RWPE2 (cell line): ENCODE data around the gene ZNF384.

Experiments used
- ATAC-seq: fragments of 200-7000 bp; cut with Tn5 transposase; 3 replicates; pipeline ENCODE4 v1.9.1; 2021; ENCODE audit warnings: low read depth
- DNase-seq: peaks from one replicate; pipeline ENCODE4 v3.0.0-alpha.2; 2020; ENCODE audit warnings: low spot score
- H3K27ac ChIP-seq: fragments of 450-650 bp; 2 replicates; pipeline ENCODE4 v1.5.1; 2017; ENCODE audit warnings: mild to moderate bottlenecking; ENCODE audit not compliant: poor library complexity, severe bottlenecking
- H3K27me3 ChIP-seq: fragments of 250-450 bp; sonication (Bioruptor Pico); 2 replicates; pipeline ENCODE4 v1.5.1; 2021; ENCODE audit warnings: mild to moderate bottlenecking, moderate library complexity; ENCODE audit not compliant: insufficient read depth, poor library complexity, severe bottlenecking
- H3K36me3 ChIP-seq: fragments of 250-450 bp; sonication (Bioruptor Pico); 2 replicates; pipeline ENCODE4 v1.5.1; 2020; ENCODE audit warnings: low read depth, mild to moderate bottlenecking, moderate library complexity
- H3K4me1 ChIP-seq: fragments of 250-450 bp; sonication (Bioruptor Pico); 2 replicates; pipeline ENCODE4 v1.5.1; 2021; ENCODE audit warnings: mild to moderate bottlenecking, moderate library complexity; ENCODE audit not compliant: insufficient read depth, poor library complexity, severe bottlenecking
- H3K4me3 ChIP-seq: fragments of 250-450 bp; sonication (Bioruptor Pico); 2 replicates; pipeline ENCODE4 v1.5.1; 2021; ENCODE audit warnings: mild to moderate bottlenecking, moderate library complexity; ENCODE audit not compliant: severe bottlenecking
- H3K9me3 ChIP-seq: fragments of 250-450 bp; sonication (Bioruptor Pico); 2 replicates; pipeline ENCODE4 v1.5.1; 2021; ENCODE audit warnings: mild to moderate bottlenecking, moderate library complexity; ENCODE audit not compliant: severe bottlenecking
- TF ChIP-seq, protein P1 (sequence below): fragments of 450-650 bp; IDR thresholded peaks from one replicate; pipeline ENCODE4 v1.5.1; 2017; ENCODE audit warnings: mild to moderate bottlenecking, moderate library complexity; ENCODE audit not compliant: poor library complexity, severe bottlenecking

ZNF384 gene

DNA sequence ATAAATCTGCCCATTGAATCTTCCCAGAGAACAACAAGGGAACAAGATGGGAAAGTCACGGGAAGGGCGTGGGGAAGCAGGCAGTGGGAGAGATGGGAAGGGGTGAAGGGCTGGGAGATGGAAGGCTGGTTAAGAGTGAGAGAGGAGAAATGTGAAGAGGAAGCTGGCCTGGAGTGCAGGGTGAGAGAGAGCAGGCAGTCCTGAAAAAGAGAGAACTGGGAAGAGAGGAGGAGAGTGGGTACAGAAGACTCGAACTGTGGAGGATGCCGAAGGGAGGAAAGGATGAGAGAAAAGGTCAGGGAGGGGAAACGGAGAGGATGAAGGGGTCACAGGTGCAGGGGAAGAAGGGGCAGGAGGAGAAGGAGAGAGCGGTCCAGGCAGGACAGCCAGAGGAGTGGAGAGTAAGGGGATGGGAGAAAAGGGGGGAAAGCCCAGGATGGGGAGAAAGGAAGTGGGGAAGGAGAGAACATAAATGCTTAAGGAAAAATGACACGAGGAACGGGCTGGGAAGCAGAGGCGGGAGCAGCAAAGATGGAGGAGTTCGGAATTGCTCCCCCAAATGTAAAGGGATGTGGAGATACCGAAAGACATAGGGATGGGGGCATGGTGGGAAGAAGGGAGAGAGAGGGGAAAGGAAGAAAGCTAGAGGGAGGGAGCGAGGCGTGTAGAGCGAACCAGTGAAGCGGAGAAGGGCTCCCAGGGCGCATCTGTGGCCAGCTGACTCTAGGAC lies 10.2 kb upstream of the ZNF384 start:
- peak overlapping the region; percentile 45 for H3K4me3 ChIP-seq
- H3K9me3 ChIP-seq = no peaks in the 10 kb centered on the region
- peaks cover 9% of the 10 kb centered on the region for H3K27me3 ChIP-seq
- no peak for ATAC-seq
- H3K4me1 ChIP-seq = no peaks in the 10 kb centered on the region
- no peak overlapping the region for H3K27ac ChIP-seq
- no peaks in the 10 kb centered on the region for H3K36me3 ChIP-seq
- TF ChIP-seq, protein P1, sequence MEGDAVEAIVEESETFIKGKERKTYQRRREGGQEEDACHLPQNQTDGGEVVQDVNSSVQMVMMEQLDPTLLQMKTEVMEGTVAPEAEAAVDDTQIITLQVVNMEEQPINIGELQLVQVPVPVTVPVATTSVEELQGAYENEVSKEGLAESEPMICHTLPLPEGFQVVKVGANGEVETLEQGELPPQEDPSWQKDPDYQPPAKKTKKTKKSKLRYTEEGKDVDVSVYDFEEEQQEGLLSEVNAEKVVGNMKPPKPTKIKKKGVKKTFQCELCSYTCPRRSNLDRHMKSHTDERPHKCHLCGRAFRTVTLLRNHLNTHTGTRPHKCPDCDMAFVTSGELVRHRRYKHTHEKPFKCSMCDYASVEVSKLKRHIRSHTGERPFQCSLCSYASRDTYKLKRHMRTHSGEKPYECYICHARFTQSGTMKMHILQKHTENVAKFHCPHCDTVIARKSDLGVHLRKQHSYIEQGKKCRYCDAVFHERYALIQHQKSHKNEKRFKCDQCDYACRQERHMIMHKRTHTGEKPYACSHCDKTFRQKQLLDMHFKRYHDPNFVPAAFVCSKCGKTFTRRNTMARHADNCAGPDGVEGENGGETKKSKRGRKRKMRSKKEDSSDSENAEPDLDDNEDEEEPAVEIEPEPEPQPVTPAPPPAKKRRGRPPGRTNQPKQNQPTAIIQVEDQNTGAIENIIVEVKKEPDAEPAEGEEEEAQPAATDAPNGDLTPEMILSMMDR = no peak
- no peak for DNase-seq

DNA sequence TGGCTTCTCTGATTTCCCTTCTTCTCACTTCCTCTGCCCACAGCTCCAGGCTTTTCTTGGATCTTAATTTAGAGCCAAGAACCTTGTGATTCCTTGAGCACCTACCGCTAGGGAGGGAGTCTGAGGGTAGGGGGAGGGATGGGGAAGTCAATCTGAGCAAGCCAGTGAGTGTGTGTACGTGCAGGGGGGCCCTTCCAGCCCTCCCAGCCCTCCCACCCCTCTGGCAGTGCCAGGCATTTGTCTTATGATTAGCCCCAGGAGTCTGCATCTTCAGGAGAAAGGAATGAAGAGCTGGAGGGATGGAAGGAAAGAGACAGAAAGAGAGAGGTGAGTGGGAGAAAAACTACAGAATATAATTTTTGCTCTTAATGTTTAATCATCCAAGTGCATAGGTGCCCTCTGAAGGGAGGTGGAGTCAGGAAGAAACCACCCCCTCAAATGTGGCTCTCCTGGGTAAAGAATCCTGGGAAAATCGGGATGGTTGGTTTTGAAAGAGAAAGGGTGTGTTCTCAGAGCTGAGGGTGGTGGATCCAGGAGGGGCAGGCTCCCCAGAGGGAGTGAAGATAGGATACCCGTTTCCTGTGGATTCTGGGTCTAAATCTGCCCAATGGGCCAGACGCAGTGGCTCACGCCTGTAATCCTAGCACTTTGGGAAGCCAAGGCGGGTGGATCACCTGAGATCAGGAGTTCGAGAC lies 9.3 kb upstream of the ZNF384 start:
- no peak overlapping the region for H3K27ac ChIP-seq
- H3K36me3 ChIP-seq = no peaks in the 10 kb centered on the region
- H3K4me1 ChIP-seq = no peaks in the 10 kb centered on the region
- no peaks in the 10 kb centered on the region for H3K9me3 ChIP-seq
- DNase-seq (no peak), ATAC-seq (no peak)
- H3K4me3 ChIP-seq = no peak overlapping the region
- TF ChIP-seq, protein P1 = no peak
- H3K27me3 ChIP-seq = peaks cover 9% of the 10 kb centered on the region

DNA sequence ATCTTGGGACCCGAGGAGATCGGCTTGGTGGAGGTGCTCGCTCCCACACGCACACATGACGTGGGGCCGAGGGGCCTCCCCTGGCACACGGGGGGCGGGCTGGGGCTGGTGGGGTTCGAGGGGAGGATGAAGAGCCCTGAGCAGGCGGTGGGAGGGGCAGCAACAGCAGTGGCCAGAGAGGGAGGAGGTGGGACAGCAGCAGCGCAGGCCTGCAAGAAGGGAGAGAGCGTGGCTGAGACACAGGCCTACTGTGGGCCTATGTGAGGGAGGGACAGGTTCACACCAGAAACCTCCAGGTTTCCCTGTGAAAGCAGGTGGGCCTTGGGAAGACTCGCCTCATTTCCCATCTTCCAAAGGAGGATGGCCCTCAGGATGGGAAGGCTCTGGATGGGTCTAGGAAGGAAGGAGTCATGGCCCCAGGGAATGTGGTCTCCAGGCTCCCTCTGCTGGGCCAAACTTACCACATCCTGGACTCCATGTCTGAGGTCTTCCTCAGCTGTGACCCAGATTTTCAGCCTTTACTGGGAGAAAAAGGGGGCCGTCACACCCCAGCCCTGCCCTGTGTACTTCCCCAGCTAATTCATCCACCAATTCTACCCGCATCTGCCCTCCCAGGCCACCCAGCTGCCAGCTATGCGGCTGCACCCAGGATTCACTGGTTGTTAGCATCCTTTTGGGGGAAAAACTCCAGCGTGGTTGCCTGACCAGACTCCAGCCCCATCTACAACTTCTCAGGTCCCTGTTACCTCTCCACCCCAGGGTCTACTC lies 8.6 kb upstream of the ZNF384 start:
- Histone ChIP-seq H3K4me1 (no peaks in the 10 kb centered on the region), H3K9me3 (no peaks in the 10 kb centered on the region), H3K27ac (no peak overlapping the region), H3K36me3 (no peaks in the 10 kb centered on the region), H3K27me3 (peaks cover 9% of the 10 kb centered on the region), H3K4me3 (no peak overlapping the region)
- ATAC-seq = peak; percentile 79
- DNase-seq = no peak
- TF ChIP-seq, protein P1 = peak; percentile 52

DNA sequence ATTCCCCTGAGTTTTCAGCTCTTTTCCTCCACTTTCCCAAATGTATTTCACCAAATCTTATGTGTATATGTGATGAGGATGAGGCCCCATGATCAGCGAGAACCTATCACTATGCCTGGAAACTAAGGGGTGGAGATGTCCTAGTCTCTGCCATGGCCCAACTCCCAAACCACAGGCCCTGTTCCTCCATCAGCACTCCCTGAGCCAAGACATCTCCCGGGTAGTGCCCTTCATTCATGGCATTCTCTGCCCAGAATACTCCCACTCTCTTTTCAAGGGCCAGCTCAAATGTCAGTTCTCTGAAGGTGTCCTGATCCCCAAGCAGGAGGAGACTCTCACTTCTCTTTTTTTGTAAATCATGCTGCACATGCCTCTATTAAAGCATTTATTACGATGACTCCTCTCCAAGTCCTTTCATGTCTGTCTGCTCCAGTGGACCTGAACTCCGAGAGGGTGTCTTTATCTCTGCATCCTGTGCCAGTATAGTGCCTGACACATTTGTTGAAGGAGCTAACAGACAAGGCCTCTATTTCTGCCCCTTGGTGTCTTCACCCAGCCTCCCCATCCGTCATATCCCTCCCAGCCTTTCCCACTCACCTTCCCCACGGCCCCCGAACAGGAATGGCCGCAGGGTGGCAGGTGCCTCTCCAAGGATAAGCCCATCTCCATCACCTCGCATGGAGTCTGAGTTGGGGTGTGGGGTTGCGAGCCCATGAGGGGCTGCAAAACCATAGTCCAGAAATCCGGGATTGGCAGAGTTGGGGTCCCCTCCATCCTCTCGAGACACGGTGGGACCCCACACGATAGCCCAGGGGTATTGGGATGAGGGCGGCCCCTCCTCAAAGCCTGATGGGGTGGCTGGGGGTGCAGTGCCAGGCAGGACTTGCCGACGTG lies 7.8 kb upstream of the ZNF384 start:
- ATAC-seq (no peak), DNase-seq (no peak)
- no peaks in the 10 kb centered on the region for H3K9me3 ChIP-seq
- TF ChIP-seq, protein P1 = no peak
- H3K27me3 ChIP-seq = peaks cover 9% of the 10 kb centered on the region
- H3K27ac ChIP-seq = no peak overlapping the region
- H3K4me3 ChIP-seq = no peak overlapping the region
- no peaks in the 10 kb centered on the region for H3K36me3 ChIP-seq
- H3K4me1 ChIP-seq = no peaks in the 10 kb centered on the region
